Osteoblast (primary cell): ENCODE data around the gene GTF2H2C_2.
"Not testable (repeated sequence)": the region's sequence is repeated elsewhere in the genome, so short reads cannot be mapped to it uniquely, and the experiment has no call there.

ENCODE experiments used
- DNase-seq: peaks from one replicate; pipeline ENCODE4 v3.0.0; 2011; ENCODE audit warnings: low spot score, mixed read lengths; ENCODE audit not compliant: insufficient read length; ENCODE audit errors: missing footprints
- H2AFZ ChIP-seq: 2 replicates; pipeline ENCODE4 v1.6.0; 2011; ENCODE audit warnings: mild to moderate bottlenecking, low read length
- H3K27ac ChIP-seq: 2 replicates; pipeline ENCODE4 v1.5.1; 2011; ENCODE audit warnings: mild to moderate bottlenecking, low read depth, low read length, moderate library complexity
- H3K27me3 ChIP-seq: 2 replicates; pipeline ENCODE4 v1.6.0; 2012; ENCODE audit warnings: mild to moderate bottlenecking, control low read depth, inconsistent platforms, low read length, moderate library complexity; ENCODE audit not compliant: insufficient read depth
- H3K36me3 ChIP-seq: 2 replicates; pipeline ENCODE4 v1.5.1; 2011; ENCODE audit warnings: mild to moderate bottlenecking, low read length, control low read depth, moderate library complexity; ENCODE audit not compliant: insufficient read depth
- H3K4me1 ChIP-seq: 2 replicates; pipeline ENCODE4 v1.5.1; 2011; ENCODE audit warnings: mild to moderate bottlenecking, low read length, control low read depth, moderate library complexity; ENCODE audit not compliant: insufficient read depth
- H3K4me2 ChIP-seq: 2 replicates; pipeline ENCODE4 v1.6.0; 2011; ENCODE audit warnings: mild to moderate bottlenecking, low read length; ENCODE audit not compliant: insufficient read depth
- H3K4me3 ChIP-seq: fragments of 200-600 bp; sonication (generic); 3 replicates; pipeline ENCODE4 v1.5.1; 2012; ENCODE audit warnings: mild to moderate bottlenecking, low read length, inconsistent platforms; ENCODE audit not compliant: insufficient read depth
- H3K79me2 ChIP-seq: 2 replicates; pipeline ENCODE4 v1.6.0; 2012; ENCODE audit warnings: mild to moderate bottlenecking, low read length, control low read depth, inconsistent platforms; ENCODE audit not compliant: insufficient read depth
- H3K9me3 ChIP-seq: 2 replicates; pipeline ENCODE4 v1.5.1; 2011; ENCODE audit warnings: low read depth, low read length, control low read depth
- H4K20me1 ChIP-seq: 2 replicates; pipeline ENCODE4 v1.6.0; 2012; ENCODE audit warnings: mild to moderate bottlenecking, low read length, control low read depth; ENCODE audit not compliant: insufficient read depth

Gene GTF2H2C_2

DNA sequence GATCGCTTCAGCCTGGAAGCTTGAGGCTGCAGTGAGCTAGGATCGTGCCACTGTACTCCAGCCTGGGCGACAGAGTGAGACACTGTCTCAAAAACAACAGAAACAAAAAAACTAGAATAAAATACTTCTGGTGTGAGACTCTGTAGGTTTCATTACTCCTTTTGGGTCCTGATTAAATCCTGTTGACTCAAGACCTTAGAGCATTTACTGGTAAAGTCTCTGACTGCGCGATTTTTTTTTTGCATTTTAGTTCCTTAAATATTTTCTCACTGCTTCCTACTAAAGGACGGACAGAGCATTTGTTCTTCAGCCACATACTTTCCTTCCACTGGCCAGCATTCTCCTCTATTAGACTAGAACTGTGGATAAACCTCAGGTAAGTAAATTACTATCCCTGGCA lies 46.8 kb downstream of the GTF2H2C_2 start:
- H4K20me1 ChIP-seq, H3K27ac ChIP-seq, H3K79me2 ChIP-seq, H2AFZ ChIP-seq, H3K4me2 ChIP-seq, H3K4me1 ChIP-seq, H3K36me3 ChIP-seq, DNase-seq, H3K4me3 ChIP-seq, H3K27me3 ChIP-seq, H3K9me3 ChIP-seq: not testable (repeated sequence)

GRCh38 chr5:70464019-70464637 lies 49.0 kb downstream of the GTF2H2C_2 start:
- not testable (repeated sequence) for H3K4me2 ChIP-seq, H3K4me1 ChIP-seq, H3K27ac ChIP-seq, H3K4me3 ChIP-seq, H3K36me3 ChIP-seq, H4K20me1 ChIP-seq, H3K79me2 ChIP-seq, H3K27me3 ChIP-seq, DNase-seq, H2AFZ ChIP-seq, H3K9me3 ChIP-seq

GRCh38 chr5:70469926-70470509 lies 54.9 kb downstream of the GTF2H2C_2 start:
- H3K4me3 ChIP-seq, H4K20me1 ChIP-seq, H3K36me3 ChIP-seq, H3K79me2 ChIP-seq, H2AFZ ChIP-seq, H3K4me2 ChIP-seq, H3K9me3 ChIP-seq, DNase-seq, H3K27ac ChIP-seq, H3K4me1 ChIP-seq, H3K27me3 ChIP-seq: not testable (repeated sequence)
